Hepatocyte (in vitro differentiated cells): ENCODE measurements around the gene SYDE1. TPM values are rescaled to one million over a fixed set of nuclear protein-coding genes. Genes with fewer than 3 reads are reported as not detected.
"Not testable (repeated sequence)": the region's sequence is repeated elsewhere in the genome, so short reads cannot be mapped to it uniquely, and the experiment has no call there.

Source experiments
- DNase-seq: peaks from one replicate; pipeline ENCODE4 v3.0.0-alpha.2; 2016; ENCODE audit warnings: low spot score
- H2AFZ ChIP-seq: fragments of 200-600 bp; sonication (generic); 2 replicates; pipeline ENCODE4 v1.6.0; 2016; ENCODE audit warnings: antibody characterized with exemption, mild to moderate bottlenecking
- H3K27ac ChIP-seq: fragments of 200-600 bp; sonication (generic); 2 replicates; pipeline ENCODE4 v1.5.1; 2016; ENCODE audit warnings: mild to moderate bottlenecking
- H3K27me3 ChIP-seq: fragments of 200-600 bp; sonication (generic); 2 replicates; pipeline ENCODE4 v1.6.1; 2016
- H3K36me3 ChIP-seq: fragments of 200-600 bp; sonication (generic); replicated peaks from 2 replicates; pipeline ENCODE4 v1.5.1; 2016; ENCODE audit warnings: low read depth; ENCODE audit not compliant: insufficient read depth
- H3K4me1 ChIP-seq: fragments of 200-600 bp; sonication (generic); 2 replicates; pipeline ENCODE4 v1.5.1; 2016; ENCODE audit warnings: mild to moderate bottlenecking, moderate library complexity; ENCODE audit not compliant: insufficient read depth
- H3K4me2 ChIP-seq: fragments of 200-600 bp; sonication (generic); 2 replicates; pipeline ENCODE4 v1.6.0; 2016
- H3K4me3 ChIP-seq: fragments of 200-600 bp; sonication (generic); 2 replicates; pipeline ENCODE4 v1.5.1; 2016; ENCODE audit warnings: mild to moderate bottlenecking
- H3K79me2 ChIP-seq: fragments of 200-600 bp; sonication (generic); 2 replicates; pipeline ENCODE4 v1.6.0; 2017; ENCODE audit warnings: mild to moderate bottlenecking
- H3K9me2 ChIP-seq: fragments of 200-600 bp; sonication (generic); replicated peaks from 2 replicates; pipeline ENCODE4 v1.6.0; 2017; ENCODE audit warnings: mild to moderate bottlenecking; ENCODE audit not compliant: insufficient read depth
- H3K9me3 ChIP-seq: fragments of 200-600 bp; sonication (generic); 2 replicates; pipeline ENCODE4 v1.5.1; 2016; ENCODE audit warnings: low read depth, mild to moderate bottlenecking
- H4K20me1 ChIP-seq: fragments of 200-600 bp; sonication (generic); 2 replicates; pipeline ENCODE4 v1.6.0; 2016; ENCODE audit warnings: mild to moderate bottlenecking; ENCODE audit not compliant: insufficient read depth, poor library complexity, severe bottlenecking
- EZH2 ChIP-seq: fragments of 200-600 bp; sonication (generic); IDR thresholded peaks from 2 replicates; pipeline ENCODE4 v1.6.1; 2016; ENCODE audit warnings: antibody characterized with exemption, mild to moderate bottlenecking, borderline replicate concordance
- EZH2phosphoT487 ChIP-seq: fragments of 200-600 bp; sonication (generic); IDR thresholded peaks from one replicate; pipeline ENCODE4 v1.6.1; 2018; ENCODE audit warnings: antibody characterized with exemption, mild to moderate bottlenecking, low read depth, moderate library complexity; ENCODE audit not compliant: unreplicated experiment, severe bottlenecking
- WGBS: methylation state at CpG from one replicate; pipeline ENCODE4 v1.1.6; 2016; ENCODE audit warnings: low lambda C conversion rate; ENCODE audit errors: missing lambda C conversion rate; 5-methylcytosine and 5-hydroxymethylcytosine counted together
- polyA plus RNA-seq: library from polyadenylated mRNA; unstranded; fragments of >200 nt; fragmentation: Nextera tagmentation; extraction: Ambion mirVana; gene quantifications from 2 replicates; pipeline ENCODE4 v1.2.1, GENCODE V29; 2016
- total RNA-seq: library from RNA; depleted of rRNA; stranded (reverse); fragments of >200 nt; gene quantifications from 2 replicates; pipeline ENCODE4 v1.2.3, GENCODE V29; 2014
- TF ChIP-seq, protein P1 (sequence below): fragments of 200-600 bp; sonication (generic); IDR thresholded peaks from 2 replicates; pipeline ENCODE4 v1.5.1; 2016; ENCODE audit warnings: antibody characterized with exemption, mild to moderate bottlenecking; ENCODE audit not compliant: poor library complexity

SYDE1 gene
- total and polyA plus RNA-seq, 2 experiments from 2014 or later = 17.8 to 18.5 TPM

DNA sequence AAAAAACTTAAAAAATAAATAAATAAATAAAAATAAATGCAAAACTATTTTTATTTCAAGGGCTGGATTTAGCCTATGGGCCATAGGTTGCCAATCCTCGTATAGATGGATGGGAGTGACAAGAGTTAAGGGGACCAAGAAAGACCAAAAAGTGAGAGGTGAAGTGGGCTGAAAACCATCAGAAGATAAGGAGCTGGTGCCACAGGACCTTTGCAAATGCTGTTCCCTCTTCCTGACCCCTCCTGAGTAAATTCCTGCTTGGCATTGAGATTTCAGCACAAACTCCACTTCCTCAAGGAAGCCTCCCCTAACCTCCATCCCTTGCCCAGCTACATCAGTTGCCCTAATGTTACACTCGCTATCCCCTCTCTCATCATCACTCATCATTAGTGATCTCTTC lies 14.2 kb upstream of the SYDE1 start:
- Histone ChIP-seq H3K27ac (no peak overlapping the region), H2AFZ (no peak overlapping the region), H3K36me3 (no peaks in the 10 kb centered on the region), H3K9me3 (no peaks in the 10 kb centered on the region), H4K20me1 (no peaks in the 10 kb centered on the region), H3K9me2 (no peaks in the 10 kb centered on the region), H3K79me2 (no peaks in the 10 kb centered on the region), H3K4me3 (no peak overlapping the region), H3K4me2 (no peak overlapping the region), H3K4me1 (no peaks in the 10 kb centered on the region), H3K27me3 (peaks cover 3% of the 10 kb centered on the region)
- no peak for DNase-seq
- TF ChIP-seq, protein P1, sequence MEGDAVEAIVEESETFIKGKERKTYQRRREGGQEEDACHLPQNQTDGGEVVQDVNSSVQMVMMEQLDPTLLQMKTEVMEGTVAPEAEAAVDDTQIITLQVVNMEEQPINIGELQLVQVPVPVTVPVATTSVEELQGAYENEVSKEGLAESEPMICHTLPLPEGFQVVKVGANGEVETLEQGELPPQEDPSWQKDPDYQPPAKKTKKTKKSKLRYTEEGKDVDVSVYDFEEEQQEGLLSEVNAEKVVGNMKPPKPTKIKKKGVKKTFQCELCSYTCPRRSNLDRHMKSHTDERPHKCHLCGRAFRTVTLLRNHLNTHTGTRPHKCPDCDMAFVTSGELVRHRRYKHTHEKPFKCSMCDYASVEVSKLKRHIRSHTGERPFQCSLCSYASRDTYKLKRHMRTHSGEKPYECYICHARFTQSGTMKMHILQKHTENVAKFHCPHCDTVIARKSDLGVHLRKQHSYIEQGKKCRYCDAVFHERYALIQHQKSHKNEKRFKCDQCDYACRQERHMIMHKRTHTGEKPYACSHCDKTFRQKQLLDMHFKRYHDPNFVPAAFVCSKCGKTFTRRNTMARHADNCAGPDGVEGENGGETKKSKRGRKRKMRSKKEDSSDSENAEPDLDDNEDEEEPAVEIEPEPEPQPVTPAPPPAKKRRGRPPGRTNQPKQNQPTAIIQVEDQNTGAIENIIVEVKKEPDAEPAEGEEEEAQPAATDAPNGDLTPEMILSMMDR = no peak
- no peak for TF ChIP-seq EZH2
- no peak for TF ChIP-seq EZH2phosphoT487
- 94% methylated on average over 2 of the region's 2 CpGs for WGBS

DNA sequence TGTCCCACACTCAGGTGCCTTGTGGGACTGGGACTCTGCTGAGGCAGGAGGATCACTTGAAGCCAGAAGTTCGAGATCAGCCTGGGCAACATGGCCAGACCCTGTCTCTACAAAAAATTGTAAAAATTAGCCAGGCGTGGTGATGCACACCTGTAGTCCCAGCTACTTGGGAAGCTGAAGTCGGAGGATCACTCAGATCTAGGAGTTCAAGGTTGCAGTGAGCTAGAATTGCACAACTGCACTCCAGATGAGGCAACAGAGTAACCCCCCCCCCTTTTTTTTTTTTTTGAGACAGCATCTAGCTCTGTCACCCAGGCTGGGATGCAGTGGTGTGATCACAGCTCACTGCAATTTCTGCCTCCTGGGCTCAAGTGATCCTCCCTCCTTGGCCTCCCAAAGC lies 11.0 kb upstream of the SYDE1 start:
- Histone ChIP-seq H4K20me1 (no peaks in the 10 kb centered on the region), H3K27ac (no peak overlapping the region), H3K27me3 (no peaks in the 10 kb centered on the region), H3K36me3 (no peaks in the 10 kb centered on the region), H3K79me2 (no peaks in the 10 kb centered on the region), H3K4me3 (no peak overlapping the region), H3K4me2 (no peak overlapping the region), H3K9me3 (no peaks in the 10 kb centered on the region), H3K4me1 (no peaks in the 10 kb centered on the region), H3K9me2 (no peaks in the 10 kb centered on the region), H2AFZ (no peak overlapping the region)
- 73% methylated on average over 3 of the region's 3 CpGs for WGBS
- no peak for DNase-seq
- no peak for TF ChIP-seq EZH2
- TF ChIP-seq EZH2phosphoT487 = no peak
- TF ChIP-seq, protein P1 = no peak

DNA sequence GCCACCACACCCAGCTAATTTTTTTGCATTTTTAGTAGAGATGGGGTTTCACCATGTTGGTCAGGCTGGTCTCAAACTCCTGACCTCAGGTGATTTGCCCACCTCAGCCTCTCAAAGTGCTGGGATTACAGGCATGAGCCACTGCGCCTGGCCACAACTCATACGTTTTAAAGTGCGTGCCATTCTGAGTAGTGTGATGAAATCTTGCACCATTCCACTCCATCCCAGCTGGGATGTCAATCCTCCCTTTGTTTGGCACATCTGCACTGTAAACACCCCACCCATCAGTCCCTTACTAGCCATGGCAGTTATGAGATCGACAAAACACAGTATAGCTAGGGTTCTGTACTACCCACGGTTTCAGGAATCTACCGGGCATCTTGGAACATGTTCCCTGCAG lies 9.2 kb upstream of the SYDE1 start:
- H3K4me3 ChIP-seq, H3K4me2 ChIP-seq, H2AFZ ChIP-seq, H3K9me3 ChIP-seq, H3K36me3 ChIP-seq, H3K27me3 ChIP-seq, H4K20me1 ChIP-seq, H3K4me1 ChIP-seq, H3K9me2 ChIP-seq, H3K27ac ChIP-seq, H3K79me2 ChIP-seq, DNase-seq: not testable (repeated sequence)
- 82% methylated on average over 6 of the region's 6 CpGs for WGBS

DNA sequence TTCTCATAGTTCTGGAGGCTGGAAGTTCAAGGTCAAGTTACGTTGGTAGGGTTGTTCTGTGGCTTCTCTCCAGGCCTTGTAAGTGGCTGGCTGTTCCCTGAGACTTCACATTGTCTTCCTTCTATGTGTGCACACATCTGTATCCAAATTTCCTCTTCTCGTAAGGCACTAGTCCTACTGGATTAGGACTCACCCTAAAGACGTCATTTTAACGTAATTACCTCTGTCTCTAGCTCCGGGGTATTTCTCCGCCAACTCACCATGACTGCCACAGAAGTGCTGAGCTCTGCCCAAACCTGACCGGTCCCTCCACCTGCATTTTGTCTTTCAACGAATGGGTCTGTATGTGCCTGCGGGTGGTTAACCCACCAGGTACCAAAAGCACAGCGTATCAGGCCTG lies 8.7 kb upstream of the SYDE1 start:
- no peak overlapping the region for H2AFZ ChIP-seq
- no peaks in the 10 kb centered on the region for H3K9me3 ChIP-seq
- DNase-seq = no peak
- H3K27ac ChIP-seq = no peak overlapping the region
- H3K4me2 ChIP-seq = no peak overlapping the region
- no peaks in the 10 kb centered on the region for H3K9me2 ChIP-seq
- H3K4me3 ChIP-seq = no peak overlapping the region
- no peaks in the 10 kb centered on the region for H3K27me3 ChIP-seq
- 68% methylated on average over 10 of the region's 10 CpGs for WGBS
- no peaks in the 10 kb centered on the region for H3K79me2 ChIP-seq
- H3K36me3 ChIP-seq = no peaks in the 10 kb centered on the region
- TF ChIP-seq EZH2 (no peak), EZH2phosphoT487 (no peak)
- TF ChIP-seq, protein P1 = no peak
- H3K4me1 ChIP-seq = no peaks in the 10 kb centered on the region
- no peaks in the 10 kb centered on the region for H4K20me1 ChIP-seq
